ENCODE results near the gene ELMO1. TPM values are rescaled to one million over a fixed set of nuclear protein-coding genes. Genes with fewer than 3 reads are reported as not detected.

ELMO1 gene
- total and polyA plus RNA-seq, 2 of the 13 experiments (the other 11 are each of a cell fraction or from before 2014, with no cell fraction given): 0.11 to 0.17 TPM

GRCh38 chr7:37100735-37101331 is 347.8 kb downstream of the ELMO1 start (continued):
- TF ChIP-seq NKX3-1 (CRISPR knock-in tag; IDR thresholded peaks at IDR 0.05) (no peak), BRD4 (CRISPR knock-in tag; IDR thresholded peaks at IDR 0.05) (no peak), KLF15 (CRISPR knock-in tag; IDR thresholded peaks at IDR 0.05; ENCODE audit: borderline replicate concordance) (no peak), SOX5 (CRISPR knock-in tag; IDR thresholded peaks at IDR 0.05; ENCODE audit: borderline replicate concordance) (peak; percentile 49; the same call in 1 of the 2 replicates), HOXA3 (CRISPR knock-in tag; IDR thresholded peaks at IDR 0.05) (no peak), ZNF567 (CRISPR knock-in tag; IDR thresholded peaks at IDR 0.05; ENCODE audit: borderline replicate concordance) (no peak), NFKB2 (CRISPR knock-in tag; IDR thresholded peaks at IDR 0.05; ENCODE audit: borderline replicate concordance) (no peak), KDM4B (CRISPR knock-in tag; IDR thresholded peaks at IDR 0.05) (no peak), SIN3B (IDR thresholded peaks at IDR 0.05; ENCODE audit: low read length) (no peak), MZF1 (CRISPR knock-in tag; IDR thresholded peaks at IDR 0.05; ENCODE audit: borderline replicate concordance) (no peak), SPEN (CRISPR knock-in tag; IDR thresholded peaks at IDR 0.05; ENCODE audit: low read depth) (no peak), MIER3 (CRISPR knock-in tag; IDR thresholded peaks at IDR 0.05; ENCODE audit: borderline replicate concordance) (no peak), ZNF788 (CRISPR knock-in tag; IDR thresholded peaks at IDR 0.05; ENCODE audit: borderline replicate concordance) (0 out of 2 replicates have a peak, but pooled peaks have one; percentile 23), CENPT (CRISPR knock-in tag; IDR thresholded peaks at IDR 0.05; ENCODE audit: low read depth) (no peak), RARA (CRISPR knock-in tag; IDR thresholded peaks at IDR 0.05) (peak; percentile 49; the same call in 1 of the 2 replicates), SMC3 (IDR thresholded peaks at IDR 0.05; ENCODE audit: low read length) (no peak), CEBPG (CRISPR knock-in tag; IDR thresholded peaks at IDR 0.05) (no peak), ZBTB8A (CRISPR knock-in tag; IDR thresholded peaks at IDR 0.05; ENCODE audit: borderline replicate concordance, low read depth) (0 out of 2 replicates have a peak, but pooled peaks have one; percentile 27), TCF7 (IDR thresholded peaks at IDR 0.05; ENCODE audit: low read depth) (peak; percentile 20; the same call in 1 of the 2 replicates), HOXA5 (CRISPR knock-in tag; IDR thresholded peaks at IDR 0.05) (no peak), ZNF3 (CRISPR knock-in tag; IDR thresholded peaks at IDR 0.05) (no peak), ARID5B (CRISPR knock-in tag; IDR thresholded peaks at IDR 0.05) (peak; percentile 34; the same call in 1 of the 2 replicates), SOX6 (IDR thresholded peaks at IDR 0.05) (no peak), SOX6 (CRISPR knock-in tag; IDR thresholded peaks at IDR 0.05) (peak; percentile 44; the same call in 1 of the 2 replicates), ZNF367 (CRISPR knock-in tag; IDR thresholded peaks at IDR 0.05; ENCODE audit: borderline replicate concordance) (no peak), ATF7 (IDR thresholded peaks at IDR 0.05) (no peak), ATF7 (CRISPR knock-in tag; IDR thresholded peaks at IDR 0.05) (no peak), ZNF816 (CRISPR knock-in tag; IDR thresholded peaks at IDR 0.05; ENCODE audit: borderline replicate concordance) (no peak), ZNF460 (CRISPR knock-in tag; IDR thresholded peaks at IDR 0.05; ENCODE audit: borderline replicate concordance) (no peak)

All from HepG2 (cell line).